Ishikawa (cell line): Measurements from ENCODE around the gene AKNA.

Experiments
- EP300 ChIP-seq: IDR thresholded peaks from 2 replicates; pipeline ENCODE4 v1.6.1; 2012; ENCODE audit warnings: borderline replicate concordance
- NFIC ChIP-seq: IDR thresholded peaks from 2 replicates; pipeline ENCODE4 v1.6.1; 2012
- YY1 ChIP-seq: IDR thresholded peaks from 2 replicates; pipeline ENCODE4 v1.6.1; 2012; ENCODE audit warnings: low read depth
- TF ChIP-seq, protein P1 (sequence below): IDR thresholded peaks from 2 replicates; pipeline ENCODE4 v1.6.1; 2012; ENCODE audit warnings: low read depth, mild to moderate bottlenecking
- TF ChIP-seq, protein P2 (sequence below): IDR thresholded peaks from 2 replicates; pipeline ENCODE4 v1.6.1; 2012

DNA sequence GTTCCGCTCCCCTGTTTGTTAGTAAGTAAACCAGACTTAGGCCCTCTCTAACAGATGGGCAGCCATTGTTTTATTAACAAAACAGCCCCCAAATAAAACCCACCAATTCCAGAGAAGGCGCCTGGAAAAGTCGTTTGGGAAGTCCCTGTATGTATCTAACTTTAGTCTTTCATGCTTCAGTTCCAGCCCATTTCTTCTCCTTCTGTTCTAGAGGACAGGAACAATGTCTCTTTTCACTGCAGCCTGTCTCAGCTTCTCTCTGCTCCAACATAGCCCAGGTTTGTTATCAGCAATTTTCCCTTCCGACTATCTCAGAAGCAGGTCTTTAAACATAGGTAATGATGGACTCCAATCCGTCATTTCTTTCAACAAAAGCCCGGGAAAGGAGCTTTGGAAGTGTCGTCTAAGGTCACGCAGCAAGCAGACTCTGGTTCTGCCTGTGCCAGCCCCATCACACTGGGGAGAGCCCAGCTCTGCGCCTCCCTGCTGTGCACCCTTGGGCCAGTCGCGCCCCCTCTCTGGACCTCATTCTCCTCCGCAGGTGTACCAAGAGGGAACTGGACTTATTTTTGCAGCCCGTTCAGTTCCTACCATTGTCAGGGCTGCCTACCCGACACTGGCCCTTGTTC lies 9.6 kb upstream of the AKNA start:
- TF ChIP-seq YY1, result no peak
- no peak for TF ChIP-seq NFIC
- TF ChIP-seq, protein P1, sequence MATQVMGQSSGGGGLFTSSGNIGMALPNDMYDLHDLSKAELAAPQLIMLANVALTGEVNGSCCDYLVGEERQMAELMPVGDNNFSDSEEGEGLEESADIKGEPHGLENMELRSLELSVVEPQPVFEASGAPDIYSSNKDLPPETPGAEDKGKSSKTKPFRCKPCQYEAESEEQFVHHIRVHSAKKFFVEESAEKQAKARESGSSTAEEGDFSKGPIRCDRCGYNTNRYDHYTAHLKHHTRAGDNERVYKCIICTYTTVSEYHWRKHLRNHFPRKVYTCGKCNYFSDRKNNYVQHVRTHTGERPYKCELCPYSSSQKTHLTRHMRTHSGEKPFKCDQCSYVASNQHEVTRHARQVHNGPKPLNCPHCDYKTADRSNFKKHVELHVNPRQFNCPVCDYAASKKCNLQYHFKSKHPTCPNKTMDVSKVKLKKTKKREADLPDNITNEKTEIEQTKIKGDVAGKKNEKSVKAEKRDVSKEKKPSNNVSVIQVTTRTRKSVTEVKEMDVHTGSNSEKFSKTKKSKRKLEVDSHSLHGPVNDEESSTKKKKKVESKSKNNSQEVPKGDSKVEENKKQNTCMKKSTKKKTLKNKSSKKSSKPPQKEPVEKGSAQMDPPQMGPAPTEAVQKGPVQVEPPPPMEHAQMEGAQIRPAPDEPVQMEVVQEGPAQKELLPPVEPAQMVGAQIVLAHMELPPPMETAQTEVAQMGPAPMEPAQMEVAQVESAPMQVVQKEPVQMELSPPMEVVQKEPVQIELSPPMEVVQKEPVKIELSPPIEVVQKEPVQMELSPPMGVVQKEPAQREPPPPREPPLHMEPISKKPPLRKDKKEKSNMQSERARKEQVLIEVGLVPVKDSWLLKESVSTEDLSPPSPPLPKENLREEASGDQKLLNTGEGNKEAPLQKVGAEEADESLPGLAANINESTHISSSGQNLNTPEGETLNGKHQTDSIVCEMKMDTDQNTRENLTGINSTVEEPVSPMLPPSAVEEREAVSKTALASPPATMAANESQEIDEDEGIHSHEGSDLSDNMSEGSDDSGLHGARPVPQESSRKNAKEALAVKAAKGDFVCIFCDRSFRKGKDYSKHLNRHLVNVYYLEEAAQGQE, result no peak
- TF ChIP-seq, protein P2, sequence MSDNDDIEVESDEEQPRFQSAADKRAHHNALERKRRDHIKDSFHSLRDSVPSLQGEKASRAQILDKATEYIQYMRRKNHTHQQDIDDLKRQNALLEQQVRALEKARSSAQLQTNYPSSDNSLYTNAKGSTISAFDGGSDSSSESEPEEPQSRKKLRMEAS, result no peak
- TF ChIP-seq EP300, result no peak
